ENCODE measurements around the gene NCKAP5.

DNA sequence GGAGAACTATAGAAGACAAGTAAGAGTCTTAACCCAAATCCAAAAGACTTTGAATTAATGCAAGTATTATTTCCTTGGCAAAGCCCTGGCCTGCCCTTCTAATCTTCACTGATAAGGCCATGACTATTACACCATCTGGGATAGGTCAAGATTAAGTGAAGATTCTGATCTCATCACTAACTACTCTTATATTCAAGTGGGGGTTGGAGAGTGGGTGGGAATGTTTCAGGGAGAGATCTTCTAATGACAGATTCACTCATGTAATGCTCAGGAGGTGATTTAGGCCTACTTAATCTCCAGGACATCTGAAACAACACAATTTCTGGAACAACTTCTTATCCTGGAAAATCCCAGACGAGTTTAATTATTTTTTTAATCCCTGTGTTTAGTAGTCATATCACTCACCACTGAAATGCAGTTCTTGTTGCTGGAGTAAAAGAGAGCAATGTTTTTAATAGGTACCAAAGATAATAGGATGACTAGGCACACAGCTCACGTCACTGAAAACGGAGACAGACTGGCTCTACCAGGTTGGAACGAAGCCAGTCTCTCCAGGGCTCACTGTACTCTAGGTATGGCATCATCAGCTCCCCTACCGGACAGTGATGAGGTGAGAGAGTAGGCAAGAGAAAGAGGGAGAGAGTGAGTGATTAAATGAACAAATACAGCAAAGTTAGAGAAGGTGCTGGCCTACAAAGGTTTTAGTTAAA is 133.1 kb downstream of the NCKAP5 start:
- no peak for TF ChIP-seq YY1 (IDR thresholded peaks at IDR 0.05; ENCODE audit: low read depth)
- TF ChIP-seq, protein P1, sequence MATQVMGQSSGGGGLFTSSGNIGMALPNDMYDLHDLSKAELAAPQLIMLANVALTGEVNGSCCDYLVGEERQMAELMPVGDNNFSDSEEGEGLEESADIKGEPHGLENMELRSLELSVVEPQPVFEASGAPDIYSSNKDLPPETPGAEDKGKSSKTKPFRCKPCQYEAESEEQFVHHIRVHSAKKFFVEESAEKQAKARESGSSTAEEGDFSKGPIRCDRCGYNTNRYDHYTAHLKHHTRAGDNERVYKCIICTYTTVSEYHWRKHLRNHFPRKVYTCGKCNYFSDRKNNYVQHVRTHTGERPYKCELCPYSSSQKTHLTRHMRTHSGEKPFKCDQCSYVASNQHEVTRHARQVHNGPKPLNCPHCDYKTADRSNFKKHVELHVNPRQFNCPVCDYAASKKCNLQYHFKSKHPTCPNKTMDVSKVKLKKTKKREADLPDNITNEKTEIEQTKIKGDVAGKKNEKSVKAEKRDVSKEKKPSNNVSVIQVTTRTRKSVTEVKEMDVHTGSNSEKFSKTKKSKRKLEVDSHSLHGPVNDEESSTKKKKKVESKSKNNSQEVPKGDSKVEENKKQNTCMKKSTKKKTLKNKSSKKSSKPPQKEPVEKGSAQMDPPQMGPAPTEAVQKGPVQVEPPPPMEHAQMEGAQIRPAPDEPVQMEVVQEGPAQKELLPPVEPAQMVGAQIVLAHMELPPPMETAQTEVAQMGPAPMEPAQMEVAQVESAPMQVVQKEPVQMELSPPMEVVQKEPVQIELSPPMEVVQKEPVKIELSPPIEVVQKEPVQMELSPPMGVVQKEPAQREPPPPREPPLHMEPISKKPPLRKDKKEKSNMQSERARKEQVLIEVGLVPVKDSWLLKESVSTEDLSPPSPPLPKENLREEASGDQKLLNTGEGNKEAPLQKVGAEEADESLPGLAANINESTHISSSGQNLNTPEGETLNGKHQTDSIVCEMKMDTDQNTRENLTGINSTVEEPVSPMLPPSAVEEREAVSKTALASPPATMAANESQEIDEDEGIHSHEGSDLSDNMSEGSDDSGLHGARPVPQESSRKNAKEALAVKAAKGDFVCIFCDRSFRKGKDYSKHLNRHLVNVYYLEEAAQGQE (IDR thresholded peaks at IDR 0.05; ENCODE audit: low read depth), result no peak
- TF ChIP-seq TAF1 (IDR thresholded peaks at IDR 0.05; ENCODE audit: low read depth), result no peak
- no peak for TF ChIP-seq CREB1 (IDR thresholded peaks at IDR 0.05; ENCODE audit: low read depth)
- TF ChIP-seq, protein P2, sequence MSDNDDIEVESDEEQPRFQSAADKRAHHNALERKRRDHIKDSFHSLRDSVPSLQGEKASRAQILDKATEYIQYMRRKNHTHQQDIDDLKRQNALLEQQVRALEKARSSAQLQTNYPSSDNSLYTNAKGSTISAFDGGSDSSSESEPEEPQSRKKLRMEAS (IDR thresholded peaks at IDR 0.05), result no peak
- TF ChIP-seq FOXM1 (IDR thresholded peaks at IDR 0.05; ENCODE audit: borderline replicate concordance, low read depth), result no peak
- no peak for TF ChIP-seq CEBPB (IDR thresholded peaks at IDR 0.05)
- TF ChIP-seq, protein P3, sequence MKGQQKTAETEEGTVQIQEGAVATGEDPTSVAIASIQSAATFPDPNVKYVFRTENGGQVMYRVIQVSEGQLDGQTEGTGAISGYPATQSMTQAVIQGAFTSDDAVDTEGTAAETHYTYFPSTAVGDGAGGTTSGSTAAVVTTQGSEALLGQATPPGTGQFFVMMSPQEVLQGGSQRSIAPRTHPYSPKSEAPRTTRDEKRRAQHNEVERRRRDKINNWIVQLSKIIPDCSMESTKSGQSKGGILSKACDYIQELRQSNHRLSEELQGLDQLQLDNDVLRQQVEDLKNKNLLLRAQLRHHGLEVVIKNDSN (IDR thresholded peaks at IDR 0.05), result no peak
- no peak for TF ChIP-seq RAD21 (IDR thresholded peaks at IDR 0.05; ENCODE audit: low read depth)
- TF ChIP-seq EGR1 (IDR thresholded peaks at IDR 0.05), result no peak
- TF ChIP-seq EP300 (IDR thresholded peaks at IDR 0.05; ENCODE audit: borderline replicate concordance), result no peak
